Transverse colon (tissue), 4 donors: ENCODE measurements around the gene WFIKKN2. TPM values are rescaled to one million over a fixed set of nuclear protein-coding genes. Genes with fewer than 3 reads are reported as not detected.

ENCODE experiments used
- DNase-seq: peaks from one replicate; pipeline ENCODE4 v3.0.0-alpha.2; 2019
- H3K27ac ChIP-seq, 4 donors: fragments of 200-600 bp; sonication (generic); 2 replicates each; pipeline ENCODE4 v1.5.1; 2016 to 2018; ENCODE audit warnings: inconsistent platforms in 4 of 4
- H3K27me3 ChIP-seq: fragments of 200-600 bp; sonication (generic); 2 replicates; pipeline ENCODE4 v1.5.1; 2017; ENCODE audit warnings: inconsistent platforms
- H3K36me3 ChIP-seq, 4 donors: fragments of 200-600 bp; sonication (generic); 2 replicates each; pipeline ENCODE4 v1.5.1; 2017 to 2019; ENCODE audit warnings: inconsistent platforms in 4 of 4
- H3K4me1 ChIP-seq, 4 donors: fragments of 200-600 bp; sonication (generic); 2 replicates each; pipeline ENCODE4 v1.5.1; 2017 to 2020; ENCODE audit warnings: inconsistent platforms in 4 of 4
- H3K4me3 ChIP-seq, 4 donors: fragments of 200-600 bp; sonication (generic); 1 replicate in 1 of 4; 2 replicates in 3 of 4; pipeline versions ENCODE4 v1.5.1 to v1.6.1; 2017 to 2019; ENCODE audit warnings: inconsistent platforms in 4 of 4
- H3K9me3 ChIP-seq, 2 donors: fragments of 200-600 bp; sonication (generic); 2 replicates each; pipeline ENCODE4 v1.5.1; 2017 to 2019; ENCODE audit warnings: inconsistent platforms in 2 of 2
- EP300 ChIP-seq: sonication (generic); formaldehyde crosslinking; IDR thresholded peaks from one replicate; pipeline ENCODE4 v1.6.1; 2017; ENCODE audit warnings: antibody characterized with exemption, low read depth
- POLR2A ChIP-seq: fragments of 450-650 bp; IDR thresholded peaks from one replicate; pipeline ENCODE4 v1.6.1; 2016; ENCODE audit warnings: antibody characterized with exemption, mild to moderate bottlenecking, moderate library complexity
- POLR2AphosphoS5 ChIP-seq, 3 donors: sonication (generic); formaldehyde crosslinking; IDR thresholded peaks; one replicate each; pipeline ENCODE4 v1.6.1; 2016; ENCODE audit warnings: antibody characterized with exemption in 3 of 3
- WGBS, 2 donors: methylation state at CpG; one replicate each; pipeline ENCODE4 v1.1.5; 2018; ENCODE audit warnings: low coverage in 1 of 2; 5-methylcytosine and 5-hydroxymethylcytosine counted together
- in situ Hi-C, 4 donors: fragments of 200-750 bp; cut with MboI; loops; one replicate each; pipeline versions ENCODE4 v1.15.0 to v1.15.1; 2017; ENCODE audit warnings: low sequenced_read_pairs in 3 of 4, low pct_ligation_motif_present in 1 of 4, low pct_unique_long_range_greater_than_20kb in 1 of 4
- intact Hi-C: fragments of 100-400 bp; cut with DNase I; formaldehyde crosslinking; loops from one replicate; pipeline ENCODE4 v1.15.1; 2023; ENCODE audit warnings: low total_unique reads
- total RNA-seq, 4 donors: library from RNA; depleted of rRNA; stranded (reverse); fragments of >200 nt; gene quantifications; one replicate each; pipeline ENCODE4 v1.1.0, GENCODE V29; 2016
- TF ChIP-seq, protein P1 (sequence below), 5 experiments: fragments of 200-600 bp in 3 of 5; fragments of 450-650 bp in 2 of 5; sonication (generic) in 3 of 5; IDR thresholded peaks; 1 replicate in 2 of 5; 2 replicates in 3 of 5; pipeline ENCODE4 v1.5.1; 2016 to 2017; ENCODE audit warnings: antibody characterized with exemption in 5 of 5, inconsistent platforms in 3 of 5, mild to moderate bottlenecking in 2 of 5, moderate library complexity in 1 of 5

The WFIKKN2 gene
- total RNA-seq, 4 donors from 2014 or later = not detected

DNA sequence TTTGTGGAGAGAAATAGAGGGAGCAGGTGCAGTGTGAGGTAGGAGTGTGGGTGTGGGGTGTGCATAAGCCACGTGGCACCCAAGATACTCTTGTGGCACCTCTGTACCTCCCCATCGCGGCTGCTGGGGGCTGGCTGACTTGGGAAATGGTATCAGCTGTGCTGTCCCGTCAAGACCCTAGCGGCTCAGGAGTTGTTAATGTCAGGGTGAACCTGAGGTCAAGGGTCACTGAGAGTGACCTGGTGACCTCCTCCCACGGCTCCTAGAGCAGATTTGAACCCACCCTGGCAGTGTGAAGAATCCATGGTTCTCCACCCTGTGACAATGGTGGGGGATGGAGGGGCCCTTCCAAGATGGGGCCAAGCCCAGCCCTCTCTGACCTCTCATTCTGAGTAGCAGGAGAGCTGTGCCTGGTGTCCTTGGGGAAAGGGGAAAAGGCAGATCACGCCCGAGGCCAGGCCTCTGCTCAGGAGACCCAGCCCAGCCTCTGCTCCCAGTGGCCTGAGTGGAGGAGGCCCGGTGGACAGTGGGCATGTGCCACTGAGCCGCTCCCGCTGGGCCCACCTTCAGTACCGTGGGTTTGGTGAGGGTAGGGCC, 3.0 kb upstream of the WFIKKN2 start:
- WGBS, 2 donors = 85% methylated on average over 12 of the region's 12 CpGs; no CpG with 5 or more reads in 1 of the 2 donors
- no peak for DNase-seq
- Histone ChIP-seq H3K4me3 (no peak overlapping the region), H3K27ac (no peak overlapping the region), H3K36me3 (no peaks in the 10 kb centered on the region), H3K27me3 (peaks cover 24% of the 10 kb centered on the region), H3K9me3 (no peaks in the 10 kb centered on the region), H3K4me1 (peaks cover 0 to 15% (median 13%) of the 10 kb centered on the region in 4 donors)
- intact Hi-C loops = no loop called here
- in situ Hi-C loops = loop anchor here in 2 of 4 donors (10.0 to 25.0 kb wide), 2 partner anchors 288 to 295 kb away; partner anchors contain the start of genes SPATA20 (in 2 of the 2) and EPN3 (in 1 of the 2)
- TF ChIP-seq EP300 = no peak
- TF ChIP-seq POLR2AphosphoS5 (IDR thresholded peaks at IDR 0.05) = no peak
- TF ChIP-seq, protein P1, sequence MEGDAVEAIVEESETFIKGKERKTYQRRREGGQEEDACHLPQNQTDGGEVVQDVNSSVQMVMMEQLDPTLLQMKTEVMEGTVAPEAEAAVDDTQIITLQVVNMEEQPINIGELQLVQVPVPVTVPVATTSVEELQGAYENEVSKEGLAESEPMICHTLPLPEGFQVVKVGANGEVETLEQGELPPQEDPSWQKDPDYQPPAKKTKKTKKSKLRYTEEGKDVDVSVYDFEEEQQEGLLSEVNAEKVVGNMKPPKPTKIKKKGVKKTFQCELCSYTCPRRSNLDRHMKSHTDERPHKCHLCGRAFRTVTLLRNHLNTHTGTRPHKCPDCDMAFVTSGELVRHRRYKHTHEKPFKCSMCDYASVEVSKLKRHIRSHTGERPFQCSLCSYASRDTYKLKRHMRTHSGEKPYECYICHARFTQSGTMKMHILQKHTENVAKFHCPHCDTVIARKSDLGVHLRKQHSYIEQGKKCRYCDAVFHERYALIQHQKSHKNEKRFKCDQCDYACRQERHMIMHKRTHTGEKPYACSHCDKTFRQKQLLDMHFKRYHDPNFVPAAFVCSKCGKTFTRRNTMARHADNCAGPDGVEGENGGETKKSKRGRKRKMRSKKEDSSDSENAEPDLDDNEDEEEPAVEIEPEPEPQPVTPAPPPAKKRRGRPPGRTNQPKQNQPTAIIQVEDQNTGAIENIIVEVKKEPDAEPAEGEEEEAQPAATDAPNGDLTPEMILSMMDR (IDR thresholded peaks at IDR 0.05) = no peak
- no peak for TF ChIP-seq POLR2A

DNA sequence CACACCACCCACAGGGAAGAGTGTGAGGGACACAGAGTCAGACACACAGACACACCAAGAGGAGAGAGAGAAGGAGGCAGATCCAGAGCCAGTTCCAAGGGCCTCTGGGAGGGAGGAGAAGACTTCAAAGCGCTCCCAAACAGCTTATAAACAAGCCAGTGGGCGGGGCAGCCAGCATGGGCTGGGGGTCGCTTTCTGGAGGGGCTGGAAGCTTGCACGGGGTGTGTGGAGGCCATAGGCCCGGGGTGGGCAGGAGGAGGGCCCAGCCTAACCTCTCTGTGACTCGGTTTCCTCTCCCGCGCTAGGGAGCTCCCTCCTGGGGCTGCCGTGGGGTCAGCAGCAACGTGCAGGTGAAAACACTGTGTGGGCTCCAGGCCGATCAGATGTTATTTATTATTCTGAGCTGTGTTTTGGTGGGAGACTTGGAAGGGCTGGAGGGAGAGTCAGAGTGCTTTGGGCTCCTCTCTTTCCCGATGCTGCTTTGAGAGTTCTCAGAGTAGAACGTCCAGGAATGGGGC, 2.5 kb upstream of the WFIKKN2 start:
- H3K27me3 ChIP-seq = peaks cover 24% of the 10 kb centered on the region
- H3K9me3 ChIP-seq = no peaks in the 10 kb centered on the region
- H3K4me3 ChIP-seq = no peak overlapping the region
- WGBS, 2 donors = 82% methylated on average over 13 of the region's 13 CpGs; no CpG with 5 or more reads in 1 of the 2 donors
- DNase-seq = no peak
- H3K27ac ChIP-seq = no peak overlapping the region
- H3K4me1 ChIP-seq = peaks cover 0 to 15% (median 13%) of the 10 kb centered on the region in 4 donors
- intact Hi-C loops = no loop called here
- TF ChIP-seq POLR2A (no peak), EP300 (no peak), POLR2AphosphoS5 (IDR thresholded peaks at IDR 0.05) (no peak)
- TF ChIP-seq, protein P1 (IDR thresholded peaks at IDR 0.05) = no peak
- no peaks in the 10 kb centered on the region for H3K36me3 ChIP-seq
- in situ Hi-C loops = loop anchor here in 2 of 4 donors (10.0 to 25.0 kb wide), 2 partner anchors 288 to 296 kb away; partner anchors contain the start of genes SPATA20 (in 2 of the 2) and EPN3 (in 1 of the 2)

DNA sequence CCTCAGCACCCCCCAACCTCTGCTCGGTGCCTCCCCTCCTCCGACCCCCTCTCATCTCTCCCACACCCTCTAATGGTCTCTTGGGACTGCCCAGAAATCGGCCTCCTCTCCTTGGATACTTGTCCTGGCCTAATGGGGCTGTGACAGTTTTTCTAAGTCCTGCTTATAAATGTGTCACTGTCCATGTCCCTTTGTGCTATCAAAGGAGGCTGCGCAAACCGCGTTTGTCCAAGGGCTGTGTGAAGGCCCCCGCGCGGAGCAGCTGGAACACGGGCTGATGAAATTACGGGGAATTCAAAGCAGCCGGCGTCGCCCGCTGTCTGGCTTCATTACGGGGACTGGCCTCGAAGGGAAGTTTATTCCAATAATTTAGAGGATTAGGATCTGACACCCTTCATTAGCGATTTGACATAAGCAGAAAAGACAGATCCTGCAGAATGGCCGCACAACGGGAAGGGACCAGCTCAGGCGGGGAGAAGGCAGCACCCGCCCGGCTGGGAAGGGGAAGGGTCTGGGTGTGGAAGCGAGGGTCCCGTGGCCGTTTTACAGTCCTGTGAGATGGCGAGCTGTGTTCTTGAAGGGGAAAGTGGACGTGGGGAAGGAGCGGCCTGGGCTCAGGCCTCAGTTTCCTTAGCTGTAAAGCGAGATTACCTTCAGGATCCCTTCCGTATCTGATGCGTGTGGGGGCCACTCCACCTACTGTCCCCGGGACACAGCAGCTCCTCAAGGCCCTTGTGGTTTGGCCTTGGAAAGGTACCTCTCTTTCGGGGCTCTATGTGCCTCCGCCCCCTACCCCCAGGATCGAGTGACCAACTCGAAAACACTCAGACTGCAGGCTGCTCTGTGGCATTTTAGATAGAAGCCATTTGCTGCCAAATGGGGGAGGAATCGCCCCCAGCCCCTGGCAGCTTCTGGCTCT, 1.6 kb upstream of the WFIKKN2 start:
- Histone ChIP-seq H3K27me3 (peaks cover 24% of the 10 kb centered on the region), H3K36me3 (no peaks in the 10 kb centered on the region), H3K4me1 (peaks cover 0 to 15% (median 13%) of the 10 kb centered on the region in 4 donors), H3K9me3 (no peaks in the 10 kb centered on the region), H3K4me3 (no peak overlapping the region), H3K27ac (no peak overlapping the region)
- intact Hi-C loops = no loop called here
- WGBS, 2 donors = 81 to 92% methylated on average over 12 to 38 of the region's 38 CpGs
- TF ChIP-seq EP300 (no peak), POLR2AphosphoS5 (IDR thresholded peaks at IDR 0.05) (no peak), POLR2A (no peak)
- TF ChIP-seq, protein P1 (IDR thresholded peaks at IDR 0.05) = no peak
- in situ Hi-C loops = loop anchor here in 2 of 4 donors (10.0 to 25.0 kb wide), 2 partner anchors 289 to 296 kb away; partner anchors contain the start of genes SPATA20 (in 2 of the 2) and EPN3 (in 1 of the 2)
- no peak for DNase-seq
